H54 (cell line): ENCODE measurements around the gene ING1.
A peak's percentile ranks its signal among the peaks of the same experiment; 100 is the strongest.

Experiments
- DNase-seq: peaks from one replicate; pipeline ENCODE4 v3.0.0; 2011; ENCODE audit warnings: low spot score, mixed read lengths; ENCODE audit not compliant: insufficient read length
- FAIRE-seq: peaks from 3 replicates; lab custom pipeline; 2011; peaks lifted over from hg19 to GRCh38; lab: Jason Lieb, UNC
- POLR2A ChIP-seq: IDR thresholded peaks from 2 replicates; pipeline ENCODE4 v1.6.1; 2011; ENCODE audit warnings: low read depth, mild to moderate bottlenecking, low read length

Gene ING1

DNA sequence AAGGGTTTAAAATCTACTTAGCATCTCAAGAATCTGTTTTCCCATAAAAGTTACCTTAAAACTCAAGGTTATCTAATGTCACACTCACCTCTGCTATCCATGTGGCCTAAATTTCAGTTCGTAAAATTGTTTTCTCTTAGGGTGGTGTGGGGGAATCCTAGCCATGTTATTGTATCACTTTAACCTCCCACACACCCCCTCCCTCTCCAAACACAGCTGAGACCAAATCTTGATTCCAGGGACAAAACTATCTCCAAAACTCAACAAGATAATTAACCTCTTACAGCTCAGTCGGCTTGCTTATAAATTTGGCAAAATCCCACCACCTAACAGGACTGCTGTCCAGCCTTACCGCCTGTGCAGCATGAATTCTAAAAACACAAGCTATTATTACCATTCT is 11.4 kb upstream of the ING1 start:
- no peak for TF ChIP-seq POLR2A
- no peak for FAIRE-seq

DNA sequence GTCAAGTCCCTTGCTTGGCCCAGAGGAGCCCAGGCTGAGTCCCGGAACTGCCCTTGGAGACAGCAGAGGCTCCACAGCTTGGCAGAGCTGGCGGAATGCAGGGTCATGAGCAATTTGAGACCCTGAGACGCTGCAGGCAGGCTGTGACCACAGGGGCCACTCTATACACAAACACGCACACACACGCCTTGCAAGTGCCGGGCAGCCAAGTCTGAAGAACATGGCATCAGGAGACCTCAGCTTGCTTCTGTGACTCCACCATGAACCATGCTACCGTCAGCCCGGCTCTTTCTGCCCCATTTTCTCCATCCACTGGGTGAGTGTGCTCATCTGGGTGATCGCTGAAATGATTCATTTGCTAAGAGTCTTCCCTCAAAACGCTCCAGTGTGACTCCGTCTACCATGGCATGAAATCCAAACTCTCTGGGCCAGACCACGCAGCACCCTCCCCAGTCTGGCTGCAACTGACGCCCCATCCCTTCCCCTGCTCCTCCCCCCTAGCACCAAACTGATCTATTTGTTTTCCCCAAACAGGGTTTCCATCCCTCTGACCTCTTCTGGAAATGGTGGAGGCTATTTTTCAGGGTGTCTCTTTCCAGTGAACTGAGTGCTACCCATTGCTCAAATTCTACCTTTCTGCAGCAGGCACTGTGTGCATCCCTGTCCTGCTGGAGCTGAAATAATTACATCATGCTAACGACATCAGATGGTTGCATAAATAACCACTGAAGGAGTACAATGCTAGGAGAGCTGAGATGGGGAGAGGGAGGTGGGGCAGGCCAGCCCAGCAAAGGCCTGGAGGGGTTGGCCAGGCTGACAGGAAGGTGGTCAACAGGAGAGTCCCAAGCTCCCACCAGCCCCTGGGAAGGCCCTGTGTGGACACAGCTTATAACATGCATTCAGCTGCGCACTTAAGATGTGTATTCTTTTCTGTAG is 10.6 kb upstream of the ING1 start:
- no peak for TF ChIP-seq POLR2A
- DNase-seq = no peak
- FAIRE-seq = no peak

More for the DNA sequence above, 11.4 kb upstream of the ING1 start:
- DNase-seq = no peak

DNA sequence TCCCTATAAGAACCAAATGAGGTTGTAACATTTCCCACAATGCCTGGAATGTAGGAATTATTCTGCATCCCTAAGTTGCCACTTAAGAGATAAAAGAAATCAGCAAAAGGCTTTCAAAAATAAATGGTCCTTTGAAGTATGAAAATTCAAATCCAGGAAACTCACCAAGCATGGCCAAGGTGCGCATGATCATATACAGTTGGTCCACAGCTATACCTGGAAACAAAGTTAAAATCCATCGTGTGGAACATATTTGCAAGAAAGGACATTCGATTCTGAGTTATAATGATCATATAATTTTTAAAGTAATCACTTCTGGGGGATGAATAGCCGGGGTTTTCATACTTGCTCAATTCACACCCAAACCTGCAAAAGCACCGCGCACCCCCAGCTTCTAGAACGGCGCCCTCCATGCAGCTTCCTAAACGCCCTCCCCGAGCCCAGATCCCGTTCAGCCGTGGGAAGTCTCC is 8.1 kb upstream of the ING1 start:
- TF ChIP-seq POLR2A = no peak
- DNase-seq (no peak), FAIRE-seq (peak; percentile 23)

DNA sequence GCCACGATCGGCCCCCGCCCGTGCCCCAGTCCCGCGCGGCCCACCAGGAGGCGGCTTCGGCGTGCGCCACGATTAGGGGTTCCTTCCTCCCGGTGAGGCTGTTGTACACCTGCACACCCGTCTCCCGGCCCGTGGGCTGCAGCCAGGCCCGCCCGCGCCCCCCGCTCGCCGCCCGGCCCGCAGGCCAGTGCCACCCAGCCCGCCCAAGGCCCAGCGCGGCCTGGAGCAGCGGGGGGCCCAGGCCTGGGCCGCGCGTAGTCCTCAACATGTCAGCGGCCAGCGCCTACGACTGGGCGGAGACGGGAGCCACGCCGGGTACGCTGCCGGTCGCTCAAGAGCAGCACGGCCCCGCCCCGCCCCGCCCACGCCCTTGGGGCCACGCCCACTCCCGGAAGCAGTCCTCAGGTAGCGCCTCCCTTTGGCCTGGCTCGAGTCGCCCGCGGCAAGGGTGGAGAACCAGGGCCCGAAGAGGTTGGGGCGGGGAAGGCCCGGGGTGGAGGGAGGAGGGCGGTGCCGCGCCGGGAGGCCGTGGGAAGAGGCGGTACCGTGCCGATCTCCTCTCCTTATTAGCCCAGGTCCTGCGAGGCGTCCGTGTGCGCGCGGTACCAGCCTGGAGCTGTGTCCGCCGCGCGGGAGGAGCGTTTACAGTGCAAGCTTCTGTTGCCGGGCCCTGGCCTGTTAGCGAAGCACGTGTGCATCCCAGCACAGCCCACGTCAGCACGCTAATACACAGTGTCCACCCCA is 7.5 kb upstream of the ING1 start, which contains the start of gene CARS2:
CARS2 (minus strand) TSS at position 291 of the 744 bp plus-strand sequence; CDS start at position 268, 23 bp downstream.
- peak; percentile 97 for FAIRE-seq
- peak; percentile 99 for DNase-seq
- TF ChIP-seq POLR2A = peak; percentile 73

DNA sequence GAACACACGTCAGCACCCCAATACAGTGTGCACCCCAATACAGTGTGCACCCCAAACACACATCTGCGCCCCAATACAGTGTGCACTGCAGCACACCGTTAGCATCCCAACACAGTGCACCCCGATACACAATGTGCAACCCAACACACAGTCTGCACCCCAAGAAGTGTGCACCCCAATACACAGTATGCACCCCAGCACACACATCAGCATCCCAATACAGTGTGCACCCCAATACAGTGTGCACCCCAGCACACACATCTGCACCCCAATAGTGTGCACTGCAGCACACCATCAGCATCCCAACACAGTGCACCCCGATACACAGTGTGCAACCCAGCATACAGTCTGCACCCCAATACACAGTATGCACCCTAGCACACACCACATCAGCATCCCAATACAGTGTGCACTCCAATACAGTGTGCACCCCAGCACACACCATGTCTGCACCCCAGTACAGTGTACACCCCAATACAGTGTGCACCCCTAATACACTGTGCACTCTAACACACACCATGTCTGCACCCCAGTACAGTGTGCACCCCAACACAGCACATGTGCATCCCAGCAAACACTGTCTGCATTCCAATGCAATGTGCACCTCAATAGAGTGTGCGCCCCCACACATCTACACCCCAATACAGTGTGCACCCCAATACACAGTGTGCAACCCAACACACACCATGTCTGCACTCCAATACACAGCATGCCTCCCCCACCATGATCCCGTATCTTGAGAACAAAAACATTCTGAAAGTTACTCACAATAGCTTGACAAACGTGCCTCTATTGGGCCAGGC is 6.7 kb upstream of the ING1 start:
- DNase-seq = no peak
- TF ChIP-seq POLR2A = no peak
- no peak for FAIRE-seq

DNA sequence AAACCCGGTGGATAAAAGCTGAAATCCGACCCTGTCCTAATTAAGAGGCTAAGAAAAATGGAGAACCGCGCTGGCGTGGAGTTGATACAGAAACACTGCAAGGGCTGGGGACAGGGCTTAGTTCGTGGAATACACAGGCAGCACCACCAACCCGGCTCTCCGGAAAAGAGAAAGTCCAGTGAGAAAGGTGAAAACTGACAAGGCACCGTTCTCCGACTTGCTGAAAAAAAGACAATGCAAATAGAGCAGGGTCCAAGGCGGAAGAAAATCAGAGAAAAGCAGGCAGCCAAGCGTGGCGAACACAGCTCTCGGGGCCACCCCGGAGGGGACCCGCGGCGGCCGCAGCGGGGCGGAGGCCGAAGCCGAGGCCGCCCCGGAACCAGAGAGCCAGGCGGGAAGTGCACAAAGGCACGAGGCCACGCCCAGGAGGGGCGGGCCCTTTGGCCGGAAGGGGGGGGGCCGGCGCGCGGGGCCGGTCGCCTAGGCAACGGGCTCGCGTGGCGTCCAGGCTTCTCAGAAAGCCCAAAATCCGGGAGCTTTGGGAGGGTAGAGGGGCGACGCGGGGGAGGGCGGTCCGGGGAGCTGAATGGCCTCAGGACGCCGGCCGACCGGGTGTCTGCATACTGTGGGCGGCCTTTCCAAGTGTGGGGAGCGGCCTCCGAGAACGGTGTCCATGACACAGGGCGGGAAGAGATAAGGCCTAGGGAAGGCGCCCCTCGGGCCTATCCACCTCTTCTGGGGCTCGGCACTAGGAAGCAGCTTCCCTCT is 1.2 kb upstream of the ING1 start:
- peak; percentile 92 for TF ChIP-seq POLR2A
- DNase-seq = peak; percentile 93
- no peak for FAIRE-seq

DNA sequence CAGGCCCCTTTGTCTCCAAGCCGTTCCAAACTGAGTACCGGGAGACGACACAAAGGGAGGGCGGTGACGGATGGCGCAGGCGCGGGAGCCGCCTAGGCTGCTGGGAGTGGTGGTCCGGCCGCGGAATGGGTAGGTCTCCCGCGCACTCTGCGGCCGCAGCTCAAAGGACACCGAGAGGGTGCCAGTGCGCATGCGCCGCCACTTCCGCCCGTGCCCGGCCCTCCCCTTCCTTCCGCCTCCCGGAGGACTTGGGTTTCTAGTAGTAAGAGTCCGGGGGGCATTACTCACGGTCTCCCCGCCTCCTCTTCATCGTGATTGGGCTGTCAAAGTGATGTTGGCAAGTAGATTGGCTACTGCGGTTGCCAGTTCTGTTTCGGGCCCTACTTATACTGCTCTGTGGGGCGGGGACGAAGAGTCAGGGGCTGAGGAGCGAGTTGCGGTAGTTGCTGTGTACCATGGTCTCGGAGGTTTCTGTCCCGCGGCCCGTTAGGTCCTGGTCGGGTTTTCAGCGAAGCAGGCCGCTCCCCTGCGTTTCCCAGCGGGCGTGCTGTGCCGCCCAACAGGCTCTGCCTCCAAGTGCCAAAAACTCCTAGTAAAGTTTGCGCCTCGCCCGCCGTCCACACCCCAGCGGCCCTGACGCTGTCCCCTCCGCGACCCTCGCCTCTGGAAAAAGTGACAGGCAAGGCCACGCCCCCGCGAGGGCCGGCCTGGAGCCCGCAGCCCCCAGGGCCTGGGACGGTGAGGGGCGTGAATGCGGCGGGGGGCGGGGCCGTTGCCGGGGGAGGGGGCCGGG is 455 bp upstream of the ING1 start:
- TF ChIP-seq POLR2A = peak; percentile 98
- peak; percentile 100 for DNase-seq
- FAIRE-seq = peak; percentile 100

DNA sequence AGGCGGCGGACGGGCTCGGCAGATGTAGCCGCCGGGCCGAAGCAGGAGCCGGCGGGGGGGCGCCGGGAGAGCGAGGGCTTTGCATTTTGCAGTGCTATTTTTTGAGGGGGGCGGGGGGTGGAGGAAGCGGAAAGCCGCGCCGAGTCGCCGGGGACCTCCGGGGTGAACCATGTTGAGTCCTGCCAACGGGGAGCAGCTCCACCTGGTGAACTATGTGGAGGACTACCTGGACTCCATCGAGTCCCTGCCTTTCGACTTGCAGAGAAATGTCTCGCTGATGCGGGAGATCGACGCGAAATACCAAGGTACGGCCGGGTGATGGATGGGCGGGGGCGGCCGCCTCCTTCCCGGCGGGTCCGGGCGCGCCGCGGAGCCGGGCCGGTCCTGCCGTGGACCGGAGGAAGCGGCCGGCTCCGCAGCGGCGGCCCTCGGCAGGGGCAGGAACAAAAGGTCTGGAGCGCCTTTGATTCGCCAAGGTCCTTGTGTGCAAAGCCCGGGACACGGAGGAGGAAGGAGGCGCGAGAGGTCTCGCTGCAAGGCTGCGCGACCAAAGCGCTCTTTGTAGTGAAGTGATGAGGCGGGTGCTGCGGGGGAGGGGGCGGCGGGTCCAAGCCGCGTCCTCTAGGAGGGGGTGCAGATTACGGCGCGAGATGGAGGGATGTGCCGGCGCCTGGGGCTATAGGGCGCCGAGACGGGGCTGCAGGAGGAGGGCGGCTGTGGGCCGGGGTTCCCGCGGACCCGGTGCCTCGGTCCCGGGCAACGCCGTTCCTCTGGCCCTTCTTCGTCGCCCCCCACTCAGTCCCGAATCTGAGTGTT is 689 bp downstream of the ING1 start:
- DNase-seq = peak; percentile 52
- no peak for FAIRE-seq
- TF ChIP-seq POLR2A = 0 out of 2 replicates have a peak, but pooled peaks have one; percentile 7

DNA sequence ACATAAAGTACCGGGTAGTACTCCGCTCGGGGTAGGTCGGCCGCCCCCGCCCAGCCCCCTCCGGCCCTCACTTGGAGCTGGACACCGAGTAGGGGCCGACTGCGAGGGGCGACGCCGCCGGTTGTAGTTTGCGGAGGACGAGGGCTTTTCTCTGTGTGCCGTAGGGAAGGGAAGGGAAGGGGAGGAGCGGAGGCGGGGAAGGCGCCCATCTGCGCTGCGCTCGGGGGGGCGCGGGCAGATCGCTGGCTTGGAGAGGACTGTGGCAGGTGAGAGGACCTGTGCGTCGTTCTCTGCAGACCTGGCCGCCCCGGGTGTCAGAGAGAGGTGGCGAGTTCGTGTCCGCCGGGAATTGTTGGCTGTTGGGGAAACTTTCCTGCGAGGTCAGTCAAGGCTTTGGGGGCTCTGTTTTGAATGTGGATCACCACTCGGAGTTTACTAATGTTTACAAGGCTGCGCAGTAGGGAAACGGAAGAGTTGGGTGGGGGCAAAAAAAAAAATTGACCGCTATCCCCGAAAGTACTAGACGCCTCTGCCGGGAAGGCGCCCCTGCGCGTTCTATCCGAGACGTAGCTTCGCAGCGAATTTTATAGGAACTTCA is 1.4 kb downstream of the ING1 start:
- no peak for FAIRE-seq
- TF ChIP-seq POLR2A = peak; percentile 99
- DNase-seq = no peak

DNA sequence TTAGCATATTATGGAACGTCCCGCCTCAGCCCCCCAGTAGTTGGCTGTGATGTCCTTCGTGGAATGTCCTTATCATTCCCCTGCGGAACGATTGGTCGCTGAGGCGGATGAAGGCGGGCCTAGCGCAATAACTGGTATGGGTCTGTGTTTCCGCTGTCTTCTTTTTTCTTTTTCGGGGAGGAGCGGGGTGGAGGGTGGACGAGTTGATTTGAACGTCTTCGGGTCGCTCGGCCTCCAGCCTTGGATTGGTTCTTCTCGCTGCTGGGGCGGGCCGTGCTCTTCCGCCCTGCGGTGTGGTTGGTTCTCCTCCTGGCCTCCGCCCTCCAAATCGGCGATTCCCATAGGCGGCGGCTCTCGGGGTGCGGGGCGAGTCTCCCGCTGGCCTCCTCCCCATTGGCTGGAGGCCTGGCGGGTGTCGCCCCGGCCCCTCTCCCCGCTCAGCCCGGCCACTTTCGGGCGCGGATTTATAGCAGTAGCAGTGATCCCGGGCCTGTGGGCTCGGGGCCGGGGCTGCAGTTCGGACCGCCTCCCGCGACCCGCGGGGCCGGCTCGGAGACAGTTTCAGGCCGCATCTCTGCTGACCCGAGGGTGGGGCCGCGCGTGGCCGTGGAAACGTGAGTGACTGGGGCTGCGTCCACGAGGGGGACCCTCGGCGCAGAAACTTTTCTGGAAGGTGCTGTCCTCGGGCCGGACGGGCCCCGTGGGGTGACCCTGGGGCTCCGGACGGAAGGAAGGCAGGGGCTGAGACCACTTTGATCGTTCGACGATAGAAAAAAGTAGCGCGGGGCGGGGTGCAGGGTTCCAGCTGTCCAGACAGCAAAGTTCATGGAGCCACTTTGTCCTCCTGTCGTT is 2.1 kb downstream of the ING1 start:
- peak; percentile 100 for FAIRE-seq
- peak; percentile 100 for DNase-seq
- TF ChIP-seq POLR2A = peak; percentile 77

DNA sequence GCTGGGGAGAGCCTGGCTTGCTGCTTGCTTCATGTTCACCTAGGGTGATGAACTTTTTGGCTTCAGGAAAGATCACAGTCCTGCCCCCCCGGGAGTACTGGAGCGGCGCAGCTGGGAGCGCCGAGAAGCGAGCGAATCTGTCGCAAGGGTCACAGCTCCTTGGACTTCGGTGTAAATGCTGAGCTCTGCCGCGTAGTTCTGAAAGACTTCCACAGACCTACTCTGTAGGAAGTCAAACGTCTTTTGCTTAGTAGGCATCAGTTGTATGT is 2.7 kb downstream of the ING1 start:
- DNase-seq (peak; percentile 44), FAIRE-seq (peak; percentile 92)
- no peak for TF ChIP-seq POLR2A
